Mucosa of descending colon (tissue), 3 donors: ENCODE results near the gene MRPS24. TPM values are rescaled to one million over a fixed set of nuclear protein-coding genes. Genes with fewer than 3 reads are reported as not detected.
A peak's percentile ranks its signal among the peaks of the same experiment; 100 is the strongest.
"Not testable (repeated sequence)": the region's sequence is repeated elsewhere in the genome, so short reads cannot be mapped to it uniquely, and the experiment has no call there.

Experiments
- ATAC-seq: fragments of 200-7000 bp; cut with Tn5 transposase; one replicate; pipeline ENCODE4 v1.9.1; 2020; ENCODE audit warnings: mild to moderate bottlenecking, moderate library complexity
- DNase-seq, 3 donors: peaks; one replicate each; pipeline ENCODE4 v3.0.0-alpha.2; 2020
- H3K36me3 ChIP-seq: fragments of 200-600 bp; one replicate; pipeline ENCODE4 v1.8.0; 2021; ENCODE audit warnings: low read depth, mild to moderate bottlenecking
- H3K4me1 ChIP-seq: fragments of 200-600 bp; one replicate; pipeline ENCODE4 v1.8.0; 2021; ENCODE audit warnings: low read depth, mild to moderate bottlenecking
- H3K4me3 ChIP-seq: fragments of 200-600 bp; one replicate; pipeline ENCODE4 v1.8.0; 2021; ENCODE audit warnings: mild to moderate bottlenecking
- H3K9me3 ChIP-seq: fragments of 200-600 bp; one replicate; pipeline ENCODE4 v1.8.0; 2021; ENCODE audit warnings: mild to moderate bottlenecking
- CTCF ChIP-seq: fragments of 200-600 bp; IDR thresholded peaks from one replicate; pipeline ENCODE4 v1.8.0; 2022; ENCODE audit warnings: antibody characterized with exemption, mild to moderate bottlenecking
- intact Hi-C, 2 donors: fragments of 100-400 bp; cut with DNase I in 1 of 2; cut with micrococcal nuclease in 1 of 2; formaldehyde crosslinking; loops; one replicate each; pipeline versions ENCODE4 v1.11.0 to v1.11.1; 2022; cut with DNase I, micrococcal nuclease
- total RNA-seq, 3 donors: library from RNA; stranded (reverse); fragmentation: NEBNext Ultra II Directional in 2 of 3; extraction: Animal tissue kit (Norgen Biotek cat#: 25700) in 2 of 3; gene quantifications; one replicate each; pipeline versions ENCODE4 v1.2.1 to v1.2.4, GENCODE V29; 2021 to 2023
- donor health status: DM: no; HTN: no; CAD: no; lungs with moderate emphysema.
- donor health status: DM: no; HTN: no; CAD: no.
- donor health status: DM: no; HTN: yes; CAD: no.

Gene MRPS24
- total RNA-seq, 3 donors from 2014 or later: 86.4 to 93.1 (median 90.2) TPM

- no peak for TF ChIP-seq CTCF
- H3K4me3 ChIP-seq: peak overlapping the region; percentile 50
- H3K36me3 ChIP-seq: no peaks in the 10 kb centered on the region
- no peaks in the 10 kb centered on the region for H3K9me3 ChIP-seq
- peak; percentile 89 for ATAC-seq
- intact Hi-C loops: no loop called here
- H3K4me1 ChIP-seq: peaks cover 20% of the 10 kb centered on the region
- DNase-seq: peak; percentile 65 to 69 (median 68)
Measured at GRCh38 chr7:43905209-43905946, 36.1 kb upstream of the MRPS24 start.

- Histone ChIP-seq H3K4me1 (peaks cover 20% of the 10 kb centered on the region), H3K4me3 (no peak overlapping the region), H3K36me3 (no peaks in the 10 kb centered on the region), H3K9me3 (no peaks in the 10 kb centered on the region)
- no peak for TF ChIP-seq CTCF
- intact Hi-C loops: no loop called here
- DNase-seq (no peak), ATAC-seq (peak; percentile 49)
Measured at GRCh38 chr7:43904533-43905208, 35.4 kb upstream of the MRPS24 start.

- Histone ChIP-seq H3K4me1 (peaks cover 22% of the 10 kb centered on the region), H3K9me3 (no peaks in the 10 kb centered on the region), H3K36me3 (no peaks in the 10 kb centered on the region), H3K4me3 (no peak overlapping the region)
- DNase-seq: no peak
- intact Hi-C loops: no loop called here
- no peak for ATAC-seq
- TF ChIP-seq CTCF: no peak
Measured at GRCh38 chr7:43902542-43903054, 33.3 kb upstream of the MRPS24 start.

GRCh38 chr7:43898571-43898970, 29.3 kb upstream of the MRPS24 start:
- H3K9me3 ChIP-seq, DNase-seq, H3K36me3 ChIP-seq, intact Hi-C loops, ATAC-seq, H3K4me1 ChIP-seq, H3K4me3 ChIP-seq: not testable (repeated sequence)

GRCh38 chr7:43895847-43896415, 26.6 kb upstream of the MRPS24 start:
- DNase-seq: no peak
- intact Hi-C loops: no loop called here
- no peak for ATAC-seq
- Histone ChIP-seq H3K4me3 (no peak overlapping the region), H3K9me3 (no peaks in the 10 kb centered on the region), H3K36me3 (no peaks in the 10 kb centered on the region), H3K4me1 (peaks cover 5% of the 10 kb centered on the region)
- no peak for TF ChIP-seq CTCF
